Measurements from ENCODE around the gene PCDH12.

Gene PCDH12

GRCh38 chr5:141958113-141958512 lies at the start of gene PCDH12:
Gene PCDH12 (minus strand): TSS chr5:141958202. CDS start chr5:141957851, 351 bp downstream.
- DNase-seq (ENCODE audit: low spot score), result no peak

- DNase-seq (ENCODE audit: low spot score), result no peak
Measured at GRCh38 chr5:142007237-142007544, 49.2 kb upstream of the PCDH12 start.

DNA sequence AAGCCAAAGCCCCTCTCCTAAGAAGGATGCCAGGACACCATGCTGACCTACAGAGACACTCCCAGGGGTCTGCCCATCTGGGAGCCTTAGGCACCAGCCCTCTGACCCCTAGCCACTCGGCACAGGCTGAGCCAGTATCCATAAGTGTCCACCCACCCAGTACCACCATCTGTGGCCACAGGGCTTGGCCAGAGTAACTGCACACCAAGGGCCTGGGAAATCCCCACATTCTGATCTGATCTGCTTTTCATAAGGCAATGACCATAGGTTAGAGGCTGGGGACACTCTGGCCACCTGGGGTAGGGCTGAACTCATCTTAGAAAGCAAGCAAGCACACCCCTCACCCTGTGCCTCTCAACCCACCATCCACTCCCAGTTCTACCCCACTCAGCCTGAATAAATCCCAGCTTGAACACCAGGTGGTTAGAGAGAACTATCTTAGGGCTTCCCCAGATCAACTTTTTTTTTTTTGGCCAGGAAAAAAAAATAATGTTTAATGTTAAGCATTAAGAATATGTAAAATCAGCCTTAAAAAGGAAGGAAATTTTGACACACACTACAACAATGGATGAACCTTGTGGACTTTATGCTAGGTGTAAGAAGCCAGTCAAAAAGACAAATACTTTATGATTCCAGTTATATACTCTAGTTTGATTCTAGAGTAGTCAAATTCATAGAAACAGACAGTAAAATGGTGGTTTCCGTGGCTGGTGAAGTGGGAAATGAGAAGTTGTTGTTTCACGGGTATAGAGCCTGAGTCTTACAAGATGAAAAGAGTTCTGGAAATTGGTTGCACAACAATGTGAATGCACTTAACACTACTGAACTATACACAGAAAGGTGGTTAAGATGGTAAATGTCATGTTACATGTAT lies 48.6 kb upstream of the PCDH12 start:
- peak; percentile 34 for DNase-seq (ENCODE audit: low spot score)

- DNase-seq (ENCODE audit: low spot score), result no peak
Measured at GRCh38 chr5:142003266-142003800, 45.3 kb upstream of the PCDH12 start.

DNA sequence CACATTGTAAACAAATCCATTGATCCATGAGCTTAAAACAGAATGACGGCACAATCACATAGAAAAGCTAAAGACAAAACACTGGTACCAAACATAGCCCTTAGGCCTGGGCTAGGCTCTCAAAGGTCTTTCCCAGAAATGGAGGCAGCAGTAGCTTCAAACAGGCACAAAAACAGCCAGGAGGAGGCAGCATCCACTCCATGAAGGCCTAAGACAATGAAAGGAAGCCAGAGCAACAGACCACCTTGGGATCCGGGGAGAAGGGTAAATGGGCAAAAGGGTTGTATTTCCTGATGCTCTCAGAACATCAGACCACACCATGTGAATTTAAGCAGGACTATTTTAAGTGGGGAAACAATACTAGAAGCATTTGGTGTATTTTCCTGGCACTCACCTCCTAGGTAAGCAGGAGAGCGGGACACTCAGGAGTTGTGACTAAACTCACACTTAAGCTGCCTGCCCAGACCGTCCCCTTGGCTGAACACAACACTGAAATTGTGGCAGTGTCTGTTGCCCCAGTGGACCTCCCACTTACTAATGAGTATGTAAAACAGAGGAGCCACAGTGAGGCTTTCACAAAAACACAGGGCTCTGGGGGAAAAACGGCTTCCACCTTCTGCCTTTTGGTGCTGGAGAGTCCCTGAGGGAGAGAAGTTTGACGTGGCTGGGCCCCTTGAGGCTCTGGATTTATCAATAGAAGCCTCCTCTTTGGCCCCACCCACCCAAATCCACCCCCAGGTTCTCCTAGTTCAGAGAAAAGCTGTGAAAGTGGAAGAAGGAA lies 42.9 kb upstream of the PCDH12 start:
- no peak for DNase-seq (ENCODE audit: low spot score)

GRCh38 chr5:142000173-142000572 lies 42.2 kb upstream of the PCDH12 start:
- no peak for DNase-seq (ENCODE audit: low spot score)

GRCh38 chr5:141997358-141997960 lies 39.5 kb upstream of the PCDH12 start:
- DNase-seq (ENCODE audit: low spot score), result no peak

DNA sequence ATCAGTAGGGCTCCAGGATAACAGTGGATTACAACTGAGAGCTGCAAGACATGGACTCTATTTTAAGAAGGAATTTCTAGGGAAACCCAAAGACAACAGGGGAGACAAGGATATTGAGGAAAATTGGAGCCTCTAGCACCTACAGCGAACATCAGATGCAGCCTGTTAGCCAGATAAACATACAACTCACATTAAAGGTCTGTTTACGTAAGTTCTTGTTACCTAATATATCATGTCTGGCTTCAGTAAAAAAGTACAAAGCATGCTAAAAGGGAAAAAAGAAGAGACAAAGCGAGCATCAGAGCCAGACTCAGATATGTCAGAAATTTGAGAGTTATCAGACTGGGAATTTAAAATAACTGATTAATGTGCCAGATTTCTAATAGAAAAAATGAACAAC lies 37.7 kb upstream of the PCDH12 start:
- no peak for DNase-seq (ENCODE audit: low spot score)

GRCh38 chr5:141994511-141995136 lies 36.6 kb upstream of the PCDH12 start:
- no peak for DNase-seq (ENCODE audit: low spot score)

DNA sequence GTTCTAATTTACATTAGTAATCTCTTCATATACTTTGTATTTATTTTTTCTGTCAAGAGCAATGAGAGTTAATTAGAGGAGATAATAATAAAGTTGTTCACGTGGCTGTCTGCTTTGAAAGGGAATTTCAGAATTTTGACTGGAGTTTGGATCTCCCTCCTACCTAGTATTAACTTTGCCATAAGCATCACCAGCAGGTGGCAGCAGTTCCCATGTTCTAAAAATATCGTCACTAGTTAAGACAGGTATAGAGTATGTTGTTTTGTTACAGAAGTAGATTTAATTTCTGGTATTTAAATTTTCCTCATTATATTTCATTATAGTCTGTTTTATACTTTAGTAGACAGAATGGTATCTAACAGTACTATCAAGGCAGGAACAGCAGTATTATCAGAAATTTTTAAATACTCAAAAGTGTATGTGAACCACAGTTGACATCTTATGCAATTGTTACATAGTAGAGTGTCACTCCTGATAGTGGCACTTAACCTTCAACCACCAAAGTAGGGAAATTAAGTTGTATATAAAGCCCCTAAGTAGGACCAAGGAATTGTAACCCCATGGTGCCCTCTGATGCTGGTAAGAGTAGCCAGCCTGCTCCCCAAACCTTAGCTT lies 34.5 kb upstream of the PCDH12 start:
- peak; percentile 68 for DNase-seq (ENCODE audit: low spot score)

- DNase-seq (ENCODE audit: low spot score), result no peak
Measured at GRCh38 chr5:141989720-141990119, 31.7 kb upstream of the PCDH12 start.

DNA sequence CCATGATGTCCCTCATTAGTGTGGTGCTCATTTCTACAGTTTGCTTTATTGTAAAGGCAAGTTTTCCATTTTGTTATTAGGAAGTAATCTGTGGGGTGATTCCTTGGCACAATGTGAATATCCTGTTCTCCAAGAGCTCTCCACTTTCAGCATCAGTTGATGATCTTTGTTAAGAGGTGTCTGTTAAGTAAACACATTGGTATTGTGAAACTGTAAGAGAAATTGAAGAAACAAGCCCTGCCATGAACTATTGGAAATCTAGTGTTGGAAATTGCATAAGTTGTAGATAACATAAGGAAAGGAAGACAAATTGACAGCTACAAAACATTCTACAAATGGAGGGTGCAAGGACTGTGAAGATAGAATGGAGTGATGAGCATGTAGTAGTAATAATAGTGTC lies 28.1 kb upstream of the PCDH12 start:
- no peak for DNase-seq (ENCODE audit: low spot score)

DNA sequence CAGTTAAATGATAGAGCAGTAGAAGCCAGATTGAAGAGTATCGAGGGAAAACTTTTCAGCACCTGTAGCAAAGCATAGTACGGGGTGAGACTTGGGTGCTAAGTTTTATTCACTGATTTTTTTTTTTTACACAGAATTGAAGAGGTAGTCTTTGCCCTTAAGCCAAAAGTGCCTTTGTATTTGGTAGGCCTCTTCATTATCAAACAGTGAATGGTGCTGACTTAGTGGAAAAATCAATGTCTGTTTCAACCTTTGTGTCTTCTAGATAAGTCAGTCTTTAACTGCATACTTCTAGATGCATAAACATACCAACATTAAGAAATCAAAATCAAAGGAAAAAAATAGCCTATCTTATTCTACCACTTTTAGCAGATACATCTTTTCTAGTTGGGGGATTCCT lies 24.6 kb upstream of the PCDH12 start:
- no peak for DNase-seq (ENCODE audit: low spot score)

DNA sequence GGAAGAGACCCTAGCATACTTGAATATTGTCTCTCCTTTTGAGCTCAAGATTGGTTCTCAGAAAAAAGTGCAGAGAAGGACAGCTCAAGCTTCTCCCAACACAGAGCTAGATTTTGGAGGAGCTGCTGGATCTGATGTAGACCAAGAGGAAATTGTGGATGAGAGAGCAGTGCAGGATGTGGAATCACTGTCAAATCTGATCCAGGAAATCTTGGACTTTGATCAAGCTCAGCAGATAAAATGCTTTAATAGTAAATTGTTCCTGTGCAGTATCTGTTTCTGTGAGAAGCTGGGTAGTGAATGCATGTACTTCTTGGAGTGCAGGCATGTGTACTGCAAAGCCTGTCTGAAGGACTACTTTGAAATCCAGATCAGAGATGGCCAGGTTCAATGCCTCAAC lies 20.4 kb upstream of the PCDH12 start:
- DNase-seq (ENCODE audit: low spot score), result no peak

DNA sequence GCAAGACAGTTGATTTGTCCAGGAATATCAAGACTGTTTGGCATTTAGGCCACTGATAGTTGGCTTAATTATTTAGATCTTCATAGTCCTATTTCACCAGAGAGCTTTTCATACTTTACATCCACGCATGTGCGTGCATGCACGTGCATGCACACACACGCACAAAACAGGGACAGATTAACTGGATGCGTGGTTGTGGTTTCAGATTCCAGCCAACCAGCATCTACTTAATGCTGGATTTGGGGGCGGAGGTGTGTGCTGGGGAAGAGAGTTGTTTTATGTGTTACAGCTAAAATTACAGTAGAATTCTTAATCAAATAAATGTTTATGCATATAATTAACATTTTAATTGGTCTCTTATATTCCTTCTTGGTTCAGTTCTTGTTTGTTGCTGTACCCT lies 18.2 kb upstream of the PCDH12 start:
- no peak for DNase-seq (ENCODE audit: low spot score)

GRCh38 chr5:141973871-141974595 lies 16.0 kb upstream of the PCDH12 start:
- DNase-seq (ENCODE audit: low spot score), result no peak

DNA sequence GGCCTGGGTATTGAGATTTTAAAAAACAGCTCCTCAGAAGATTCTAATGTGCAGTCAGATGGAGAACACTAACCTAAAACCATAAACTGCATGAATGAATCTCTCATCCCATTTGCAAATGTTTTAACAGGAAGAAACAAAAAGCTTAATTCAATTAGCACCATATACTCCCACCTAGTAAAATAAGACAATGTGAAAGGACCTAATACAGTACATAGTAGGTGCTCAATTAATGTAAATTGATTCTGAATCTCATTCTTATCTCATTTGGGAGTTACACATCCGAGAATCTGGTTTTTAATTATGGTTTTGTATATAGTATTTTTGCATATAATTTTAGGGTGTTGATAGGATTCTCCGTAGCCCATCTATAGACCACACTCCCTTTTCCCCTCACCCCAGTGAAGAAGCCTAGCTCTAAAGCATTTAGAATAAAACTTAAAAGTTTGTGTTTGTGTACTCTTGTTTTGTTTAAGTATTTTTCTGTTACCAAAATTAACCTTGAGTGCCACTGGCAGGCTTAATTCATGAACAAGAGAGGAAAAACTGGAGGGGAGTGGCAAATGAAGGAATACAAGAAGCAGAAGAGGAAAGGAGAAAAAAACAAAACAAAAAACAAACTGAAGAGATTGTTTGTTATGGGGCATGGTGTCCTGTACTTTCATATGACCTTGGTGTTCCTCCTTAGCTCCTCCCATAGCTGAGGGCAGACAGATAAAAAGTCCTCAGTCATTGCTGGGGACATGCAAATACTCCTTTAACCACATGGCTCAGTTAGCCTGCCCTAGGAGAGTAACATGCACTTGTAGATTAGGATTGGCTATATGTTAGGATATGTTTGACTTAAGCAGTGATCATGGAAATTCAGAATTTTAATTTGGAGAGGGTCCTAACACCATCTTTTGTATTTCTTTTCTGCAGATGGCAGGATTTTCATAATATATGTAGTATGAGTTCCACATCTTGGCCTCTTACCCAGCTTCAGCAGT lies 12.1 kb upstream of the PCDH12 start:
- DNase-seq (ENCODE audit: low spot score), result peak; percentile 40

GRCh38 chr5:141968914-141969608 lies 11.1 kb upstream of the PCDH12 start, which contains the start of gene RNF14:
Gene RNF14 (plus strand): TSS chr5:141969105. CDS start chr5:141973589, 4,484 bp downstream.
- DNase-seq (ENCODE audit: low spot score), result peak; percentile 96

DNA sequence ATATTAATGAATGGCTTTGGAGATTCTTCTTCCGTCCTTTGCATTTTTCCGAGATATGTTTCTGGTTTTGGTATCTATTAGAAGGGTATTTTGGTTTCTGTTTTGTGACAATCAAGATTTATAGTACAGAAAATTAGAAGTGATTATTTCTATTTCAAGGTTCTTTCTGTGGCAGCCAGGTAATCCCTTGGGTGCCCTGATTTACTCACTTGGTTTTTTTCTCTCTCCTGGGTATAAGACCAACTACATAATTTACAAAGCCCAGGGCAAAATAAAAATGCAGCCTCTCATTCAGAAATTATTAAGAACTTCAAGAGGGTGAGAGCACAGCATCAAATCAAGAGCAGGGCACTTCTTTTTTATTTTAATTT lies 8.9 kb upstream of the PCDH12 start:
- DNase-seq (ENCODE audit: low spot score), result no peak

All from kidney tubule cell (primary cell).